CD4-positive, alpha-beta T cell treated with Interleukin-4 for 1 hour (primary cell): Measurements from ENCODE around the gene ACTR3.
"Not testable (repeated sequence)": the region's sequence is repeated elsewhere in the genome, so short reads cannot be mapped to it uniquely, and the experiment has no call there.

Experiments
- DNase-seq, 2 donors: peaks; one replicate each; pipeline ENCODE4 v3.0.0-alpha.2; 2020 to 2022

The ACTR3 gene

DNA sequence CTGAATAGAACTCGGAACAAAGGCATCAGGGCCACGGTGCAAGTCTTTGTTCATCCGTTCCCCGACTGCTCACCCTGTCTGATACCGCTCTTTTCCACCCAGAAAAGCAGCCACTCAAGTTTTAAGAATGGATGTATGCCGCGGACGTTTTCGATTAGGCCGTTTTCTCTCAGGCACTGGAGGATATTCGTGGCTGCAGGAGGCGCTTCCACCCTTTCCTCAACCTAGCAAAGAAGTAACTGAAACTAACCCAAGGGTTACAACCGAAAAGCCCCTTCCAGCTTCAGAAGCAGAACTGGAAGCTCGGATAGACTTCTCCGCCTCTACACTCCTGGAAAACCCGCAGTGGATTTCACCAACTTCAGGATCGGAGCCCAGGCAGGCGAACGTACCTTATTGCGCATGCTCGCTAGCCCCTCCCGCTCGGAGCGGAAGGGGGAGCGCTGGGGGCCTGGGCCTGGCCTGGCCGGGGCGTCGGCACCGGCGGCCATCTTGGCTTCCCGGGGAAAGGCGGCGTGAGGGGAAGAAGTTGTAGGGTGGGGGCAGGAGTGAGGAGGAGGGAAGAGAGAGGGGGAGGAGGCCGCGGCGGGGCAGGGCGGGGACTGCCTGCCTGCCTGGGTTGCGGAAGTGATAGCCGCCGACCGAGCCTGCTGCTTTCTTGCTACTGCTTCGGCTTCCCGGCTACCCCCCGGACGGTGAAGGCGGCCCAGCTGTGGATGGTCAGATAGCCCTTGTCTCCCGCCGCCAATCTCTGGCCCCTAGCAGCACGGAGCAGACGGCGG, at the start of gene ACTR3:
ACTR3 (plus strand) TSS at position 619 of the 782 bp plus-strand sequence. CDS start 191 bp downstream, outside the sequence.
- DNase-seq: peak; percentile 99

DNA sequence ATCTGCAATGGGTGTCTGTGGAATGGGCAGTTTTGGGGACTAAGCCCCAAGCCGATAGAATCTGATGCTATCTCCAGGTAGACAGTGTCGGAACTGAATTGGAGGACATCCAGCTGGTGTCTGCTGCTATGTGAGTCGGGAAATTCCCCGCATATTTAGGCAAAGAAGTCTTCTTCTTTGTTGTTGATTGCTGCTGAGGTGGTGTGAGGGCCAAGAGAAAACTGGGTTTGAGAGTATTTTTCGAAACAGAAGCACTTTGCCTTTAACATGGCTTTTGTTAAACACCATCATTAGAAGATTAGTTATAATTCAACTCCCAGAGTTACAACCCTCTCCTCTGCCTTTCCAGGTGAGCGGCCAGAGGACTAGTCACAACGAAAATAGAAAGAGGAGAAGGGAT, 49.4 kb upstream of the ACTR3 start:
- no peak for DNase-seq

DNA sequence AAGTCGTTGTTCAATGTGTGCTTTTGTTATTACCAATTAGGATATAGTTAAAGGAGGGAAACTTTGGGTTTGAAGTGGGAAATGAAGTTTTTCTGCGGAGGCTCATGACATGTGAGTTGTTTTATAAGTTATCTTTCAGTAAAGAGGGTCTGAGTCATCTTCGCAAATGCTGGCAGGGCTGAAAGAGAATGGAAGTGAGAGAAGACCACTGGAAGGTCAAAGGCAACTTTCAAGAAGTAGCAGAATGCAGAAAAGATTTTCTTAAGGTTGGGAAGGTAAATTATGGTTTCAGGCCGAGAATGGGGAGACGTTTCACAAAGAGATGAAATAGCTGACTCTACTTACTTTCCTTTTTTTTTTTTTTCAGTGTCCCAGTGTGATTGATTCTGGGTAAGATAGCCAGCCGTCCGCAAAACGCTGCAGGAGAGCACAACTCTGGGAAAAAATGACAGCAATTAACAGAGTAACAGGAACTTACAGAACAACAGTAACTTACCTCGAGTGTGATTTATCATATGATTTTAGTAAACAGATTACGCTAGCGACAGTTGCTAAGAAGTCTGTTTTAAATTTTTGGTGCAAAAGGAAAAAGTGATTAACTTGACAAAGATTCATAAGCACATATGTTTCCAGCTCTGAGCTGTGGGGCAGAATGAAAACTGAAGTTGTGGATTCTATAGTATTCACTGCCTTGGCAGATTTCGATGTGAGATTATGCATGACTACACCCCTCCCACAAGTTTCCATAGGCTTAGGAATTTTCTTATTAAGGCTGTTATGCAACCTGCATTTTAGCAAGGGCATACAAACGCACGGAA, 46.8 kb upstream of the ACTR3 start:
- DNase-seq: no peak

DNA sequence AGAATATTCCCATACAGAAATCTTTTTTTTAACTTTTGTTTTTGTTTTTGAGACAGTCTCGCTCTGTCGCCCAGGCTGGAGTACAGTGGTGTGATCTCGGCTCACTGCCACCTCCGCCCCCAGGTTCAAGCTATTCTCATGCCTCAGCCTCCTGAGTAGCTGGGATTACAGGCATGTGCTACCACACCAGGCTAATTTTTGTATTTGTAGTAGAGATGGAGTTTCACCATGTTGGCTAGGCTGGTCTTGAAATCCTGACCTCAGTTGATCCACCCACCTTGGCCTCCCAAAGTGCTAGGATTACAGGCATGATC, 46.2 kb upstream of the ACTR3 start:
- not testable (repeated sequence) for DNase-seq

DNA sequence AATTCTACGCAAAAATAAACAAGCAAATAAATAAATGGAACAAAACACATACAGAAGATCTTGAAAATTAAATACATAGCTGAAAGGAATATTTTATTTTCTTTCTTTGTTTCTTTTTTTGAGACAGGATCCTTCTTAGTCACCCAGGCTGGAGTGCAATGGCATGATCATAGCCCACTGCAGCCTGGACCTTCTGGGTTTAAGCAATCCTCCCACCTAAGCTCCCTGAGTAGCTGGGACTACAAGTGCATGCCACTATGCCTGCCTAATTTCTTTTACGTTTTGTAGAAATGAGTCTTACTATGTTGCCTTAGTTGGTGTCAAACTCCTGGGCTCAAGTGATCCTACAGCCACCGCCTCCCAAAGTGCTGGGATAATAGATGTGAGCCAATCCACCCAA, 44.6 kb upstream of the ACTR3 start:
- DNase-seq: no peak

DNA sequence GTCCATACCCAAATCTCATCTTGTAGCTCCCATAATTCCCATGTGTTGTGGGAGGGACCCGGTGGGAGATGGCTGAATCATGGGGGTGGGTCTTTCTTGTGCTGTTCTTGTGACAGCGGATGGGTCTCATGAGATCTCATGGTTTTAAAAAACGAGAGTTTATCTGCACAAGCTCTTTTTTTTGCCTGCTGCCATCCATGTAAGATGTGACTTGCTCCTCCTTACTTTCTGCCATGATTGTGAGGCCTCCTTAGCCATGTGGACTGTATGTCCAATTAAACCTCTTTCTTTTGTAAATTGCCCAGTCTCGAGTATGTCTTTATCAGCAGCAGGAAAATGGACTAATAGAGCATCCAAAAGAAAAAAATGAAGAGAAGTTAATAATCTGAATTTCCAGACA, 44.1 kb upstream of the ACTR3 start:
- DNase-seq: not testable (repeated sequence)

DNA sequence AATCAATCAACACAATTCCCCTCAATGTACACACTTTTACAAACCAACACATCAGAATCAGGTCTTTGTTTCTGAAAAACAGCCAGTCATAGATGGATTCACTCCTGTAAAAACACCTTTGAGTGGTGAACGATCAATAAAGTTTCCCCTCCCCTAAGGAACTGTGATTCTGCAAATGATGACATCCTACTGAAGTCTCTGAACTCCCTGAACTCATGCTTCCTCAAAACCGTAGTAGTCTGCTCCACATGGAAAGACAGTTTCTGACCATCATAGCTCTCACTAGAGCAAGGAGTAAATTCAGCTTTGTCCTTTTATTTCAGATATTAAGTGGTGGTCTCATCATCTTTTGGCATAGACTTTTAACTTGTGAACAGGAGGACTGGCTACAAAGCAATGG, 43.5 kb upstream of the ACTR3 start:
- DNase-seq: no peak

DNA sequence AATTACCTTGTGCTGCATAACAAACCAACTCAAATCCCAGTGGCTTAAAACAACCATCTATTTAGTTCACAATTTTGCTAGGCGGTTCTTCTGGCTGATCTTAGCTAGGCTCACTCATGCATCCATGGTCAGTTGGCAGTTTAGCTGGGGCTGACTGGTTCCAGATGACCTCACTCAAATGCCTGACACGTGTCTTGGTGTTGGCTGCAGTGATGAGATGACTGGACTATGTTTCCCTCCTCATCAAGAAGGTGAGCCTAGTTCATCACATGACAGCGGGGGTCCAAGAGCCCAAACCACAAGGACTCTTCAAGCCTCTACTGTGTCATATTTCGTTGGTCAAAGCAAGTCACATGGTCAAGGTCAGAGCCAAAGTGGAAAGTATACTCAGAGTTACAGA, 42.7 kb upstream of the ACTR3 start:
- DNase-seq: no peak

DNA sequence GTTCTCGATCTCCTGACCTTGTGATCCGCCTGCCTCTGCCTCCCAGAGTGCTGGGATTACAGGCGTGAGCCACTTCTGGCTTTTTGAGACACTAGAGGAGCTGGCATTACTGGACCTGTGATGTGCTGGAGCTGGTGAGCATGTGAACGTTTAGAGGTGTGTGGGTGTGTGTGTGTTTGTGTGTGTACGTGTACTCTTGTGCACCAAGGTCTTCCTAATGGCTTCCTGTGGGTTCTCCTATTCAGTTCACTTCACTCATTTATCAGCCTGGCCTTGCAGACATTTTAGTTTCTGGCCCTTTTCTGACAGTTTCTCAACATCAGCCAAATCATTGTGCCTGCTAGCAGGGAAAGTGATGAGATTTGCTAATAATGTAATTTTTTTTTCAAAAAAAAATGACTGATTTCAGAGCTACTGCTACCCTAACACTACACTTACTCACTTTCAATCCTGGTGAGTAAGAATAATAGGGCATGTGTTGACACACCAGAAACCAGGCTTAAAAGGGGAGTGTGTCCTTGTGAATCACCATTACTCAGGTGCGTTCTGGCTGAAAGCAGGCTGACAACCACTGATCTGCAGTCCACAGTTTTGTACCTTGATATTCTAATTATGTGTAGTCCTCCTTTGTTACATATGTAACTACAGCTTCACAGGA, 41.0 kb upstream of the ACTR3 start:
- no peak for DNase-seq

DNA sequence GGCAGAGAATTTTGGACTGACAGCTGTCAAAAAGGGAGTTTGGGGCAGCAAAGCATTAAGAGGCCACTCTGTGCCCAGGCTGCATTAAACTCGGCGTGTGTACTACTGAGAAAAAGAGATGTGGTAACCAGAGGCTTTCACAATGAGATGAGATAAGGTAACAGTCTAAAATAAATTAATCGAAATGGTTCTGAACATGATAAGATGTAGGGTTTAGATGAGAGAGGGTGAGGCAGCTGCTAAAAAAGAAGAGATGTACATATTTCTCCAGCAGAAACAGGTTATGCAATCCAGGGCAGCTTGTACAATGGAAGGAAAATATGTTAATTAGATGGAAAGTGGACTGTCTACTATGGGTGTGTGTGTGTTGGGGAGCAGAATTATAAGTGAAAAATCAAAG, 39.2 kb upstream of the ACTR3 start:
- DNase-seq: no peak

DNA sequence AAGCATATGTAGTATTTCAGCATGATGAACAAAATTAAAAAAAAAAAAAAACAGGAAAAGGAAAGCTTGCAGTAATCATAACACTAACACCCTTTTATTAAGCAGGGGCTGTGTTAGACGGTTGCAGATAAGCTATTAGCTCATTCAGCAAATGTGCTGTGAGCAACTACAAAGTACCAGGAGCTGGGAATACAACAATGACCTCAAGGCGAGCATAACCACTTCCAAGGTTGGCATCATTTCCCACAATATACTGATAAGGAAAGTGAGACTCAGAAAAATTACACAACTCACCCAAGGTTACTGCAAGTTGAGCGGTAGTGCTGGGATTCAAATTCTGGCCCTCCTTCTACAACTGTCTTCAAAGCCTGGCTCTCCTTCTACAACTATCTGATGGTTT, 38.2 kb upstream of the ACTR3 start:
- no peak for DNase-seq

DNA sequence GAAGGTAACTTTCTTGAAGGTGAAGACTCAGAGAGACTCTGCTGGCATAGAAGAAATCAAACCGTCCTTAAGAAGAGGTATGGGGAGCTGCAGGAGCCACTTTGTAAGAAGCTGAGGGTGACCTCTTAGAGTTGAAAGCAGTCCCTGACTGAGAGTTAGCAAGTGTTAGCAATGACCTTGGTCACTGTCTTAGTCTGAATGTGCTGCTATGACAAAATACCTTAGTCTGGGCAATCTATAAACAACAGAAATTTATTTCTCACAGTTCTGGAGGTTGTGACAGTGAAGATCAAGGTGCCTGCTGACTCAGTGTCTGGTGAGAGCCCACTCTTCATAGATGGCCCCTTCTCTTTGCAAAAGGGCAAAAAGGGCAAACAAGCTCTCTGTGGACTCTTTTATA, 35.7 kb upstream of the ACTR3 start:
- no peak for DNase-seq

DNA sequence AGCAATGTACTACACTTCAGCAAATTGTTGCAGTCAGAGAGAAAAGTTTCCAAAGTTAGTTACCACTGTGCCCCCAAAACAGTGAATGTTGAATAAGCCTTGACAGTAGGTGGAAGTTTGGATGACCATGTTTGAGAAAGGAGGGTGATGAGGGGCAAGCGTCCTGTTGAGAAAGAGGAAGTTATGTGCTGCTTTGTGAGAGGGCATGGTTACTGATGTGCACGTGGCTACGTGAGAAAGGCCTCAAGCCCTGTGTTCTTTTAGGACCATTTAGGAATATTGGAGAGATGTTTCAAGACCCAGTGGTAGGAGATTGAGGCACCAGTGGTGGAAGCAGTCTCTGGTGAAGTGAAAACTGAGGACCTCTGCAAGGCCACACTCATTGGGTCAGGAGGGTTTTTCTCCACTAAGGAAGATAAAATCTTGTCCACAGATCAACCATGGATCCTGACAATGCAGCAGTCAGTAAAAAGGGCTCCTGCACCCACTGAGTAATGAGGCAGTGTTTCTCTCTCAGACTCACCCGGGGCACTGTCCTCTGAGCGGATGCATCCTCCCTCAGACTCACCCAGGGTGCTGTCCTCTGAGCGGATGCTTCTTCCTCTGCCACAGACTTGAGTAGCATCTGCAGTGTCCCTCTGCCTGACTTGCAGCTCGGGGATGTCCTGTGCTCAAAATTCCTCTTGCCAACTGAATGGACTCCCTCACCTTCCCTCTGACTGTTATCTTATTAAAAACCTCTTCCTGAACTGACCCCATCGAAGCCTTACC, 34.7 kb upstream of the ACTR3 start:
- peak in 1 of 2 donors; percentile 27 for DNase-seq

DNA sequence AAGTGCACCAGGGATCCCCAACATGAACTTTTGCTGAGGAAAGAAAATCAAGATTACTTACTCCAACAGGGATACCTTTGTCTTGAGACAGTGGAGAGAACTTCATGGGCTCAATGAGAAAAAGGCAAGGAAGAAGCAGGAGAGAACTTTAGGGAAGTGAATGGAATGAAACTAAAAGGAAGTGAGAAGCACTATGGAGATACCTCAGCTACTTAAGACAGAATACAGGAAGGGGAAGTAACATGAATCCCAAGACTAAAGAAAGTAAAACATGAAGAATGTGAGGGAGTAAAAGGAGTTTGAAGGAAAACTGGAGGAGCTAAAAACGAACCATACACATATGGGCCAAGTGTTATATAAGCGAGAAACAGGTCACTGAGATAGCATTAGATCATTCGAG, 32.4 kb upstream of the ACTR3 start:
- DNase-seq: no peak

DNA sequence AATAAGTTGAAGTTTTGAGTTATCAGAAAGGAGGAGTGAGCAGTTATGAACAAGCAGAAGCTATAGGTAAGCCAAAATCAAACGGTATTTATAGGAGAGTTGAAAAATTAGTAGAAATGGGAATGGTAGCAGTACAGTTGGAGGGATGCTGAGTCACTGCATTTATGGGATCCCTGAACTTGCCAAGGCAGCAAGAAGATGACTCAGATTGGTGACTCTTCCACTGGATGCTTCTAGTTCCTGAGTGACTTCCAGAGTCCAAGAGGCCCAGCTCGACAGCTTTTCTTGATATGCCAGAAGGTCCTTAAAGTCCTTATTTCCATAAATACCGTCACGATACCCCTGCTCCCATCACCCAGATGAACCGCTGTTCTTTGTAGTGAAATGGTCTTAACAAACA, 31.1 kb upstream of the ACTR3 start:
- DNase-seq: peak in 1 of 2 donors; percentile 18

DNA sequence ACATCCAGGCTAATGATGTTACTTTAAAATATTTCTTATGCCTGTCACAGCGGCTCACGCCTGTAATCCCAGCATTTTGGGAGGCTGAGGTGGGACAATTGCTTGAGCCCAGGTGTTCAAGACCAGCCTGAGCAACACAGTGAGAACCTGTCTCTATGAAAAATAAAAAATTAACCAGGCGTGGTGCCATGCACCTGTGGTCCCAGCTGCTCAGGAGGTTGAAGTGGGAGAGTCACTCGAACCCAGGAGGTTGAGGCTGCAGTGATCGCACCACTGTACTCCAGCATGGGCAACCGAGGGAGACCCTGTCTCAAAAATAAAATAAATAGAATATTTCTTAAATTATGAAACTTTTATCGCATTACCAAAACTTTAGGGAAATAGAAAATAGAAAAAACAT, 28.1 kb upstream of the ACTR3 start:
- no peak for DNase-seq

DNA sequence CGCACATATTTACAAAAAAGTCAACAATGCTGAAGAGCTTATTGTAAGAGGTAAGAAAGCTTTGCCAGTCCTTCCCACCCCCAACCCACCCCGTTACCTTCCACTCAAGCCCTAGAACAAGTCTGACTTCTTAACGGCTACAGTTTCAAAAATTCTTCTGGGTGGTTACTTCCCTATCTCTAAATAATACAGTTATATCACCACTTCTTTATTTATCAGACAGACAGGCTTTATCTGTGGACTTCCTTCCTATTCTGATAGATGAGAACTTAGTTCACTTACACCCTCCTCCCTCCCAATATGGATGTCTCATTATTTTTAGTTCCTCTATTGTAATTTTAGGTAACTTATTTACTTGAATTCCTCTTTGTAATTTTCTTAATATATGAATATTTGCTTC, 26.7 kb upstream of the ACTR3 start:
- no peak for DNase-seq

DNA sequence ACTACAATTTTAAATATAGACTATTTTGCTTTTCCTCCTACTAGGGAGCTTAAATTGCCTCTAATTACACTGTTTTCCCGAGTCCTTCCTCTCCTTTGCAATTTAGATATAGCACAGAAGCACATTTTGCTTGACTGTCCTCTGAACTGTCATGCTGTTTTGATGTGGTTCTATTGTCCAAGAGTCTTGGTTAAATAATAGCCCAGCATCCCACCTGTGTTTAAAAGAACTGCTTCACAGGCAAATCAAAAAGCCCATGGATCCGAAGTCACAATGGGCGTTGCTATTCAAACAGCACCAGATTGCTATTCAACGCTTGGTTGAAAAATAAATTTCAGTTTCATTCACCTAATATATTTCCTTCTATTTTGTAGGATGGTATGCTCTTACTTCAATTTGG, 22.3 kb upstream of the ACTR3 start:
- DNase-seq: no peak

DNA sequence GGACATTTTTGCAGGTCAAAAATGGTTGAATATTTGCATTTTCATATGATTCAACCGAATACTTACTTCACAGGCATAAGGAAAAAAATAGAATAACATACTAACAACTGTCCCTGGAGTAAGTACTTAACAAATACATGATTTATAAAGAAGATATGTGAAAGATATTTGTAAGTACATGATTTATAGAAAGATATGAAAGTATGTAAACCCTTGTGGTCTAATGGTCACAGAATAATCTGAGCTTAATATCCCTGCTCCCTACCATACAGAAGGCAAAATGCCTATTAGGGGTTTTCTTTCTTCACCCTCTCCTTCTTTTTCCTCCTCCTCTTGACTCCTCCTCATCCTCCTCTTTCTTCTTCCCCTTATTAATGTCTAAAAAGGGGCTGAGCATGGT, 20.6 kb upstream of the ACTR3 start:
- no peak for DNase-seq

DNA sequence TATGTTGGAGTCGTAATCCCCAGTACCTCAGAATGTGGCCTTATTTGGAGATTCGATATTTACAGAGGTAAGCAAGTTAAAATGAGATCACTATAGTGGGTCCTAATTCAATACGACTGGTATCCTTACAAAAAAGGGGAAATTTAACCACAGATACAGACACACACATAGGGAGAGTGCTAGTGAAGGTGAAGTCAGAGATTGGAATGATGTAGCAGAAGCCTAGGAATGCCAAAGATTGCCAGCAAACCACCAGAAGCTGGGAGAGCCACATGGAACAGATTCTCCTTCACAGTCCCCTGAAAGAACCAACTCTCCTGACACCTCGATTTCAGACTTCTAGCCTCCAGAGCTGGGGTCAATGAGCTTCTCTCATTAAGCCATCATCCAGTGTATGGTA, 17.7 kb upstream of the ACTR3 start:
- DNase-seq: no peak

DNA sequence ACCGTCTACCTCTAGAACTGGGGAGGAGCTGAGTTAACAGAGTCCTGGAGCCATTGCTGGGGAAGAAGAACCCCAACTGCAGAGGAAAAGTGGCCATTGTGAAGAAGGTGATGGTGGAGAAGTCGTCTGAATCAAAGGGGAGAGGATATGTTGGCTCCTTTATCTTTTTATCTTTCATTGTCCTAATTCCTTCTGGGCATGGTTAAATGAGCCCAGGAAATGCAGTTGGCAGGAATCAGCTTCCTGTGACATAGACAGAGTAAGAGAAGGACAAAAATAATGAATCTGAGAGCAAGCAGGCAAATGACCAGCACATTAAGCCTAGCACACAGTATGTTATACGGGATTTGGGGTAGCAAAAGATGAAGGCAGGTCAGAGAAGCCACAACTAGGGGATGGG, 16.0 kb upstream of the ACTR3 start:
- no peak for DNase-seq

DNA sequence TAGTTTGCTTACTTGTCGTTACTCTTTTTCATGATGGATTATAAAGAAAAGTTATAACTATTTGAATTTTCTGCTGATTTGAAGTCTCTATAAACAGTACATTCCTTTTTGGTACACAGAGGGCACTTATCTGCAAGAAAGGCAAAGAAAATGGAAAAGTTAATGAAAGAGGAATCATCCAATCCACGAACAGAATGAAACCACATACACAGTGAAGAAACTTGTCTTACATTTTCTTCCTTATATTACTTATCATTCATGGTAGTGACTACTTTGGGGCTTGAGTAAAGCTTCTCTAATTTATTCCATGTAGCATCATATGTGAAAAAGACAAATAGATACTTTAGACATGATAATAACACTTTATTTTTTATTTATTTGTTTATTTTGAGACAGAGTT, 14.8 kb upstream of the ACTR3 start:
- DNase-seq: no peak
